Right renal cortex interstitium (tissue), 3 donors: ENCODE data around the gene CRIM1. TPM values are rescaled to one million over a fixed set of nuclear protein-coding genes. Genes with fewer than 3 reads are reported as not detected.

ENCODE experiments used
- DNase-seq, 3 donors: peaks; one replicate each; pipeline ENCODE4 v3.0.0-alpha.2; 2013; ENCODE audit warnings: low read depth in 3 of 3, low spot score in 2 of 3
- polyA plus RNA-seq, 3 donors: library from polyadenylated mRNA; unstranded; fragments of 120-200 nt; gene quantifications; one replicate each; pipeline ENCODE4 v1.2.1, GENCODE V29; 2013; ENCODE audit not compliant: insufficient read length in 3 of 3

CRIM1 gene
- polyA plus RNA-seq, 3 donors: 91.7 to 97.3 (median 95.7) TPM

DNA sequence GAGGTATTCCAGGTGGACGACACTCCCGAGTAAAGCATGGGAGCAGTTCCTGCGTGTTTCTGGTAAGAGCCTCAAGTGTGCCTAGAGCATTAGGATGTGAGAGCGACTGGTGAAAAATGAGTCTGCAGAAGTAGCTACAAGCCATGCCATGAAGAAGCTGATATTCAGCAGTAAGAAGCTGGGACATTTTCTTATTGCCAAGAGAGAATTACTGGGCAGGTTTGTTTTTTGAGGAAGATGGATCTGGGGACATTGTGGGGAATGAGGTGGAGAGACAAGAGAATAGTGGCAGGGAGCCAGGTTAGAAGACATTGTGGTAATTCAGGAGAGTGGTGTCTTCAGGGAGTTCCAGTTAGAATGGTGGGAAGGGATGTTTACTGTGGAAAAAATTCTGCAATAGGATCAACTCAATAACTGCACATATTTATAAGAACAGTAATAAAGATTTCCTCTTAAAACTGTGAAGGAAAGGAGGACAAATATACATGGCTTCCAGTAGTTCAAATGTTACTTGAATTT, 38.2 kb downstream of the CRIM1 start:
- no peak for DNase-seq

DNA sequence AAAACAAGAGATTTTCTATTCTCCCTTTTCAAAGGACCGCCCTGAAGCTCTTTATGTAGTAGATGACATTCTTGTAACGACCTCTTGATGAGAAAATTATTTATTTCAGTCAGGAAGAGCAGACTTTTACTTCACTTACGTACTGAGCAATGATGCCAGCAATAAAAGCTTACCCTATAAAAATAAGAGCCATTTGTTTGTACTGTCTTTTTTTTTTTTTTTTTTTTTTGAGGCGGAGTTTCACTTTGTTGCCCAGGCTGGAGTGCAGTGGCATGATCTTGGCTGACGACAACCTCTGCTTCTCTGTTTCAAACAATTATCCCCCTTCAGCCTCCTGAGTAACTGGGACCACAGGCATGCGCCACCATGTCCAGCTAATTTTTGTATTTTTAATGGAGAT, 39.2 kb downstream of the CRIM1 start:
- DNase-seq: no peak

DNA sequence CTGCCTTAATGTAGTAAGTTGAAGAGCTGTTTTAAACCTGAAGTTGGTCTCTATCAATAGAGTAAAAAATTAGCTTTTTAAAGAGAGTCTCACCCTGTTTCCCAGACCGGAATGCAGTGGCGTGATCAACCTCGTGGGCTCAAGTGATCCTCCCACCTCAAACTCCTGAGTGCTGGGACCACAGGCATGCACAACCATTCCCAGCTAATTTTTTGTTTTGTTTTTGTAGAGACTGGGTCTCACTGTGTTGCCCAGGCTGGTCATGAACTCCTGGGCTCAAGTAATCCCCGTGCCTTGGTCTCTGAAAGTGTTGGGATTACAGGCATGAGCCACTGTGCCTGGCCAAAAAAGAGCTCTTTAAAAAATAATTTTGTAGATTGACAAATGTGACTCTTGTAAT, 40.3 kb downstream of the CRIM1 start:
- DNase-seq: no peak

DNA sequence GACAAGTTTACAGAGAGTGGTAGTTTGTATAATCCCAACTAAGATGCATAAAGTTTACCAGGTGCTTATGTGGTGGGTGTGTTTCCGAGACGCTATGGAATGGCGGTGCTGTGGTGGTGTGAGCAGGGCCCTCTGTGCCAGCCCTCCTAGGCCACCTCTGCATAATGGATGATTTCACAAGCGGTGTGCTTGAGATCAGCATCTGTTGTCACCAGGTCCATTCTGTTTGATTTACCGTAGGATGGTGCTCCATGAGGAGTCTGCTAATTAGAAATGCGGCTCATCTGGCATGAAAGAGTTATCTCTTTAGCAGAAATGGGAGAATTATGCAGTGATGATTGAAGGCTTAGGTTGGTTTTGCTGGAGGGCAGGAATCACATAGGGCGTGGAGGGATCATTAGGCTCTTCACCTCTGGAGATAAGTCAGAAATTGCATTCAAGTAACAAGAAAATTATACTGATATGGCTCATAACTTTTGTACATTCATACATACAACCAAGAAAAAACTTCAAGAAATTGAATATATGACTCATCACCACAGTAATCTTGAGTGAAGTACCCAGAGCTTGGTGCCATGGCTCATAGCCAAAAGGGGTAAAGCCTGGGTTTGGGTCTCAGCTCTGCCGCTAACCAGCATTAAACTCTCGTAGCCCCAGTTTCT, 41.4 kb downstream of the CRIM1 start:
- DNase-seq: no peak

DNA sequence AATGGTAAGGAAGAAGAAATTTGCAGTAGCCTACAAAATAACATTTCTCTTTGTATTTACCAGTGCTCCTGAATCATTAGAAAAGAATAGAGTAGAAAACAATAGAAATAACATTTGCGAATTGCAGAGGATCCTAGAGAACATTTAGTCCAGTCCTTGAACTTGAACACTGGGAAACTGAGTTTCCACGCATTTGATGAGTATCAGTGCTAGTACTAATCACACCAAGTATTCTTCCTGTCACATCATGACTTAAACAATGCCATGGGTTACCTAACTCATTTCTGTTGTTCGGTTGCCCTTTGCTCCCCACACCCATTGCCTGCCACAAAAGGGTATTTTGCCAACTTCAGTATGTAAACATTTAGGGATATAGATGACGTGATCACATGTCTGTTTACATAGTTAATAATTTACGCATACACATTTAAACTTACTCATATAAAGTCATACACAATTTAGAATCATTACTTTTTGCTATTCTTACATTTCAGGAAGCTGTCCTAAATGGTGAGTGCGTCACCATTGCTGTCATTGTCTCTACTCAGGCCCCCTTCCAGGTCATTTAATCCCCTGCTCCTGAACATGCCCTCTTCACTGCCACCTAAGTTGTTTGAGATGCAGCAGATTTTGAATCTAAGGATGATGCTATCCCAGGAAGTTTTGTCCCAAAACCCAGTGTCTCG, 42.3 kb downstream of the CRIM1 start:
- DNase-seq: no peak

DNA sequence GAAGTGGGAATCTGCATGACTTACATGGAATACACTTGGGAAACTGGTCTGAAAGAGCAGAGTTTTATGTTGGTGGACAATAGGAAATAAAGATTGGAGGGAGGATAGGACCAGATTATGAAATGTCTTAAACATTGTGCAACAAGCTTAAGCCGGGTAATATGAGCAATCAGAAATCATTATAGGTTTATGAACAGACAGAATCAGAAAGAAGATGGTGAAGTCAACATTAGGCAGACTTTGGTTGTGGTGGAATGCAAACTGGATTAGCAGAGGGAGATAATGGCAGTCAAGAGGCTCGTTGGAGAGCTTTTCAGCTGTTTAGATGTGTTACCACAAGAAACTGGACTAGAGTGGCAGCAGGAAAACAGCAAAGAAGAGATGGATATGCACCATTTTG, 43.5 kb downstream of the CRIM1 start:
- no peak for DNase-seq

DNA sequence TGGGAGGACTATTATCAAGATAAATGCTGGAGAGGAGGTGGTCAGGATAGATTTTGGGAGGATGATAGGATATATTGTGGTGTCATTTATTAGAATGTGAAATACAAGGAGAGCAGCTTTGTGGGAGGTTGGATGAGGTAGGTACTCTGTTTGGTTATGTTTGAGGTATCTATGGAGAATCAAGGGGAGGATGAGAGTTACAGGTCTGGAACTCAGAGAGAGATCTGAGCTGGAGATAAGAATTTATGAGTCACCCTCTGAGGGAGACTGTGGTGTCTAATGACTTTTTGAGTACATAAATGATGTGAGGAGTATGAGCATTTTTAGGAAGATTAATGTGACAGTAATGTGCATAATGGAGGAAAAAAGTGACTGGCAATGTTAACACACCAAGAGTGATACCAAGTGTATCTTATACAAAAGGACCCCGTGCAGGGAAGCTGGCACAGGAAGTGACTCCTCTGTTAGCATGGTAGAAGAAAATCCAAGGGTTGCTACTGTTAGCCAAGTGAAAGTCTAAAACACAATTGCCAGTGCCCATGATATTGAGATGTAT, 48.2 kb downstream of the CRIM1 start:
- DNase-seq: no peak

DNA sequence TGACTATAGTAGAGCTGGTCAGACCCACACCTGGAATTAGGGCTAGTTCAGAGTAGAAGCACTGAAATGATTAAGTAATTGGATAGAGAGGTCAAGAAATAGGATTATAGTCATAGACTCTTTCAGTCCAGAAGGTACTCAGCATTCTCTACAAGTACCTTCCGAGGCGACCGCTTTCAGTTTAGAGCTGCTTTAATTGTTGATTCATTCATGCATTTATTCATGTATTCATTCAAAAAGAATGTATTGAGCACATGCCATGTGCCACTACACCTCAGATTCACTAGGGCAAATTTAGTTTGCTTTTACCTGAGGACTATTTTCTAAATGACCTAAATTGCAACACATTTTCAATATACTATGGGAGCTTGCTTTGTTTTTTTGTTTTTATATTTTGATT, 48.7 kb downstream of the CRIM1 start:
- no peak for DNase-seq

DNA sequence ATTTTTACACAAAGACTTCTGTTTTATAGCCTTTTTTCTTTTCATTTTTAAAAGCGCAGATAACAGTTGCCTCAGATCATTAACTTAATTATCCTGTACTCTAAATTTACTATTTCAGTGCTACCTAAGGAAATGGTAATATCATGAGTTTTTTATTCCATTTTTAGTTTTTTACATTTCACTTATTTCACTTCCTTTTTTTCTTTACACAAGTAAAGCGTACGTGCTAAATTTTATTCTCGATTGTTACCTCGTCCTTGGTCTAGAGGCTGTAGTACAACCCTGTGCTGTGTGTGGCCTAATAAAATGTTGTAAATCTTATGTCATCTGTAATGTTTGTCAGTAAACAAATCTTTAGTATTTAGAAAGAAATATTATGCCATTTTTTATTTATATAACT, 49.2 kb downstream of the CRIM1 start:
- no peak for DNase-seq

DNA sequence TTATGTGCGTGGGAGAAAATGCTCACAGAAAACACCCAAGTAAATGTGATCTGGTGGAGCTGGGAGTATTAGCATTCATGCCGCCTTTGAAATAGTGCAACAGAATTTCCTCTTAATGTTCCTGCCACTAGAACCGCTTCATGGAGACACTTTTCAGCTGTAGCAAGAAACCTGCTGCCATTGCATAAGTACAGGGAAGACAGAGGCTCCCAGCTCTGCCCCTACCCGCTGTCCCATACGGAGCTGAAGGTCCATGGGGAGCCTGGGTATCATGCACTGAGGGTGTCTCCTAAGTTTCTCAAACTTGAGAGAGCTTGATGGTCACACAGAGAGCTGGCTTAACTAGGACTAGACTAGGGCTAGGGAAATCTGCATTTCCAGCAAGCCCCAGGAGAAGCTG, 49.6 kb downstream of the CRIM1 start:
- no peak for DNase-seq

DNA sequence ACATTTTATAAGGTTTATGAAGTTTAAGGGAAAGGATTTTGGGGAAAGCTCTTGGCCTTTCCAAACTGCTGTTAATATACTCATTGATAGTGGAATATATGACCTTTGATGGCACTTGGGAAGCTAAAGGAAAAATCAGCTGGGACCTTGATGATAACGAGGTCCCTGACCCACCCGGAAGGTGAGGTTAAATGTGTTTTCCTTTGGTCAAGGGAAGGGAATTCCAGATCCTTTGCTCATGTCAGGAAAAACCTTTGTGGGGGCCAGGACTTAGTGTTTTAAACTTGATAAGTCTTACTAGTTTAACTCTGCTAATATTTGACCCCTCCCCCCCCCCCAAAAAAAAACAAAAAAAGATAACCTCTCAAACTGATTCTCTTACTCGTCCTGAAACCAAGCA, 50.7 kb downstream of the CRIM1 start:
- no peak for DNase-seq

DNA sequence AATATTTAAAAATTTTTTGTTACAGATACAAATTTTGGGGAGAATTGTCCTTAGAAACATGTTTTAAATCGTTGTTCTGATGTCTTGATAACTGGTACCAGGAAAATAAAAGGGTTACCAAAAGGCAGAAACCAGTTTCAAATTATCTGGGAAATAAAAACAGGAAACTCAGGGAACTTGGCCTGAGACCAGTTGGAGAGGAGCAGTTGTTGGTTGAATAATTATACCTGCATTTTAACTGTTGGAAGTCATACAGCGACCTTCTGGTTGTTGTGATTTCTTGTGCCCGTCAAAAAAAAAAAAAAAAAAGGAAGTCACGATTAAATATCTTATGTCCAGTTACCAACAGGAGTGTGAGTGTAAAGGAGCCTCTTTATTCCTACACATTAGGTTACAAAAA, 51.8 kb downstream of the CRIM1 start:
- no peak for DNase-seq

DNA sequence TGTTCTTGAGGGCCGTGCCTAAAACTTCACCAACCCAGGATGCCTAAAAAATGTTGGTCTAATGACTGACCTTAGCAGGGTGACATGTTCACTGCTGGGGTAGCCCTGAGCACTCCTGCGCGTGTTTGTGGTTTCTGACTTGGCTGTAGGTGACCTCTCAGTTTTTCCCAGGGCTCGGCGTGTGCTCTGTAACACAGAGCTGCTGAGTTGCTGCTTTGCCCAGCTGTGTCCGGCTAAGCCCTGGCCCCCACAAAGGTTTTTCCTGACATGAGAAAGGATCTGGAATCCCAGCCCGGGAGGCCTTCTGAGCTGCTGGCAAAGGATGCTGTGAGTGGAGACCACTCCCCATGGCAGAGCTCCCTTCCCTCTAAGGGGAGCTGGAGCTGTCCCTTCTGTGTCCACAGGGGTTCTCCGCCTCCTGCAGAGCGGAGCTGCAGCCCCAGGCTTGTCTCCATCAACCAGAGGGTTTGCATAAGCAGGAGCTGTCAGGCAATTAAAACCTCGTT, 52.7 kb downstream of the CRIM1 start:
- no peak for DNase-seq

DNA sequence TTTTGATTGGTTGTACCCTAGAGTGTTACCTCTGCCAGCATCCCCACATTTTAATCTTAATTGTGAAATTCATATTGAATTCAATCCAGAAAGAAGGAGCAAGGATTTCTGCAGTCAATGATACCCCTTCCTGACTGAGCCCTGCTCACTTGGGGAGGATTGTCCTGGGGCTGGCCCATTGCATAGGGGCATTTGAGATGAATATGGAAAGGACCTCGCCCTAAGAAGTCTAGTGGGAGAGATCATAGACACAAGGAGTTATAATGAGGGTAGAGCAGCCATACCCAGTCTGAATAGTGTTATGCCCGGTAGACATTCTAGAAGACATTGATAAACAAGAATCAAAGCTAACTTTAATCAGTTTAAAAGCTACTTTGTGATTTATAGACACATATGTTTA, 53.8 kb downstream of the CRIM1 start:
- no peak for DNase-seq

DNA sequence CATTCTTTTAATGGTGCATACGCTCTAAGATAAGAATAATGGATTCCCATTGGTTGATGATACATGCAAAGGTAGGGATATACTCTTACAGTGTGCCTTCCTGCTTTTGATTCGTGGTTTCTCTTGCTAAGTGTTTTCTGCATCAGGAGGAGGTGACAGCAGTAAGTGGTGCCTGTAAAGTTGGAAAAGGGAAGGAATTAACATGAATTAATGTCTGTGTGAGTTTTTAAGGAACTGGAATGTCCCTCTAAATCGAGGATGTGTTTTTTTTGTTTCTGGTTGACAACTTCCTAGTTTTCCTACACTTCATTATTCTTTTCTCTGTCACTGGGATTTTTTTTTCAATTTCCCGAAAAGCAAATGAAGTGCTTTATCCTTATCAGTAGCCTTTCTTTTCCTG, 54.4 kb downstream of the CRIM1 start:
- no peak for DNase-seq

DNA sequence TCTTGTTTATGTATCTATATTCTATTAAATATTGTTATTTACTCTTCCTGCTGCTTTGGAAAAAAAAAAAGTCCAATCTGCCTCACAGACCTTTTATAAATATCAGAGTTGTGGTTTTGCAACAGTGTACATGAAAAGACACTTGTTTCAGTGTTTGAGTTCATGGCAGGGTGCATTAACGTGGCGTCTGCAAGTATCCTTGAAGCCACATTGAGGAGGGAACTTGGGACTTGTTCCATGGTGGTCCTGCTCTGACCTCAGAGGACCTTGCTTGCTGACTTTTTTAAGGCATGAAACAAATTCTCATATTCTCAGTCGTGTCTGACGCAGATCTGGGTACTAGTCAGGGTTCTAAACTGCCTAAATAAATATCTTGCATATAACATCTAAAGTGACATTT, 55.1 kb downstream of the CRIM1 start:
- DNase-seq: no peak

DNA sequence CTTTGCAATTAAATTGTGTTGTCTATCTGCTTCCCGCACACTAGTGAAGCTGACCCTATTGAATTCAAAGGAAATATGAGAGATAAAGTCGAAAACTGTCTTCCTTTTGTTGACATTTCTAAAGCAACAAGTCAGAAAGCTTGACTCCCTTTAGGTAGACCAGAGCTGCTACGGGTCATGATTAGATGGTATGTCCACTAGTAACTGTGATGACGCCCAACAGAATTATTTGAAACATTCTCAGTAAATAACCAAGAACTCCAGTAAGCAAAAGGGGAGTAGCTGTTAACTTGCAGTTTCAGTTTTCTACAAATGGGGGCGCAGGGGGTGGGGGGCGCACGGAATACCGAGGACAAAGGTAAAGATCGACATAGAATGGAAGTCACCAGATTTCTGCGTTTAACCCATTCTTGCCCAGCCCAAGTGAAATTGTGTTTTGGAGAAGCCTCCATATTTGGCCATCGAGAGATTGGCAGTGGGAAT, 56.4 kb downstream of the CRIM1 start:
- no peak for DNase-seq

DNA sequence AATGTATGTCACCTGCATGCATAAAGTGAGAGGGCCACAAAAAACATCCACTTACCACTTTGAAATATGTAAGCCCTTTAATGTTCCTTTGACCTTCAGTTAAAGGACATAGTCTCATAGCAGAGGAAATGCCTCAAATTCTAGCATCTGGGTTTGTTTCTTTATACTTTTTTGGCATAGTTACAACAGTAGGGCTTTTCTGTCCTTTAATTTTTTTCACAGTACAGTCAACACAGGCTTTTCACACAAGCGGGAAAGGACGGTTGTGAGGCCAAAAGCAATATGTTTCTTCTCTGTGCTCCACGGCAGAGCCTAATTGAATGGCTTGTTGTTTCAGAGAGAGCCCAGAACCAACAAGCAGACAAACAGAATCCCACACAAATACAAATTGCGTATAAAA, 57.6 kb downstream of the CRIM1 start:
- no peak for DNase-seq

DNA sequence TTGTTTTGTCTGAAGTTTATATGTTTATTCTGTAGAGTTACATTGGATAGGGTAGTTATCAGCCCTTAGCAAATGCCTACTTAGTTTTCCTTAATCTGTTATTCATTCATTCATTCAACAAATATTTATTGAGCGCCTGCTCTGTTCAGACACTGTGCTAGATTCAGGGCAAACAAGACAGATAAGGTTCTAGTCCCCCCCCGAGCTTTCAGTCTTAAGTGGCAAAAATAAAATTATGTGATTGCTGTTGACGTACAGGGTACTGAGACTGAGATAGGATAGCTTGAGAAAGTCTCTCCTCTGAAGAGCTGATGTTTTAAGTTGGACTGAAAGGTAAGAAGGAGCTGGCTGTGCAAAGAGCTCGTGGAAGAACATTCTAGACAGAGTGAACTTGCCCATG, 58.7 kb downstream of the CRIM1 start:
- DNase-seq: no peak

DNA sequence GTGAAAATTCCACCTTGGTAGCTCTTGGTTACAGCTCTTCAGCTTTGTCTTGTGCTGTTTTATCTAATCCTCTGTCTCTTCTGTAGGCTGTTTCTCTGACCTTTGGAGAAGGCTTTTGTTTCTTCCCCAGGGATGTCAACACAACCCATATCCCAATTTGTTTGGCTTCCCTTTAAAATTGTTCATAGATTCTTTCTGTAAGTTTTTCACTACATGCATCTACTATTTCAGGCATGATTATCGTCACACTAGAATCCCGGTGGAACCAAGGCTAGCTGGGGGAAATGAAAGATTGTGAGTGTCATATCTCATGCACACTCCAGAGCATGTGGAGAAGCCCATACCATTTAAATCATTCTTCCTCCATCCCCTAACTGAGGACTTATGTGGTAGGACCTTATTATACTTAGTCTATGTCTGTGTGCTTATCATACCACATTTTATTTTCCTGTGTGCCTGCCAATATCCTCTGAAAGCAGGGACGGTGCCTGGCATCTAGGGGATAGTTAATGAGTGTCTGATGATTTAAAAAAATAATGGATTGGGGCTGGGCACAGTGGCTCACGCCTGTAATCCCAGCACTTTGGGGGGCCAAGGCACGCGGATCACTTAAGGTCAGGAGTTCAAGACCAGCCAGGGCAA, 59.9 kb downstream of the CRIM1 start:
- no peak for DNase-seq

DNA sequence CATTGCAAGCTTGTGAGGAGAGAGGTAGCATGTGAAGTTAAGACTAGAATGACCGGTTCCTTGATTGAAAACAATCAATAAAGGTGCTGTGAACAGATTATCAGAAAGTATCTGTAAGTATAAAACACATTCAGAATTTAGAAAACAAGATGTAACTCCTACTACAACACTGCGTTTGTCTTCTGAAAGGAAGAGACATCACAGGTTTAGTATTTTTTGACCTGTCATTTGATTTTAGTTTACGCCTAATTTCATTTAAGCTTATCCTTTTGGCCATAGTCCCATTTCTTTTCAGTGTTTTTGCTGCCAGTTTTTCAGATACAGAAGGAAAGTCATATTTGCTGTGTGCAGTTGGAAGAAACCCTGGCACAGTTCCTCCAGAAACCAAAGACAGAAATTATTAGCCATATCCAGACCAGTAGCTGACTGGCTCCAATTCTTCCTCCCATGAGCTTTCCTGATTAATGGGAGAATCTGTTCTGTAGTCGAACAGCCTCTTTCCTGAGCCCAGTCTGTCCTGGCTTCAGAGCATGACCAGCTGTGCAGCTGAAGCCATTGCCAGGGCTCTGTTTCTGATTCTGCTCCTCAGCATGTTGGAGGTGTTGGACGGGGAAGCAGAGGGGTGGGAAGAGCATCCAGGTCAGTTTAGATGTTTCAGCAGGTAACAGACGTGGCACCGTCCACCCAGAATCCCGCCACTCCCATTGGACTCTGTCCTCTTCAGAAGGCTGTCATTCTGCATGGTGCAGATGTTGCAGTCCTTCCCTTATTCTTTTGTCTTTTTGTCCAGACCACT, 61.0 kb downstream of the CRIM1 start:
- no peak for DNase-seq
